GM10266 (cell line): ENCODE data around the gene ADAM12.

Source experiments
- DNase-seq: peaks from one replicate; pipeline ENCODE4 v3.0.0; 2012; ENCODE audit errors: extremely low spot score
- CTCF ChIP-seq: IDR thresholded peaks from 2 replicates; pipeline ENCODE4 v1.5.1; 2012; ENCODE audit warnings: mild to moderate bottlenecking, low read depth; ENCODE audit not compliant: control insufficient read depth, insufficient read depth; ENCODE audit errors: missing control alignments

Gene ADAM12

GRCh38 chr10:126264102-126265018 lies 123.9 kb downstream of the ADAM12 start:
- DNase-seq, result no peak
- no peak for TF ChIP-seq CTCF

- DNase-seq, result no peak
- no peak for TF ChIP-seq CTCF
Observed at GRCh38 chr10:126263006-126263676, 125.1 kb downstream of the ADAM12 start.

DNA sequence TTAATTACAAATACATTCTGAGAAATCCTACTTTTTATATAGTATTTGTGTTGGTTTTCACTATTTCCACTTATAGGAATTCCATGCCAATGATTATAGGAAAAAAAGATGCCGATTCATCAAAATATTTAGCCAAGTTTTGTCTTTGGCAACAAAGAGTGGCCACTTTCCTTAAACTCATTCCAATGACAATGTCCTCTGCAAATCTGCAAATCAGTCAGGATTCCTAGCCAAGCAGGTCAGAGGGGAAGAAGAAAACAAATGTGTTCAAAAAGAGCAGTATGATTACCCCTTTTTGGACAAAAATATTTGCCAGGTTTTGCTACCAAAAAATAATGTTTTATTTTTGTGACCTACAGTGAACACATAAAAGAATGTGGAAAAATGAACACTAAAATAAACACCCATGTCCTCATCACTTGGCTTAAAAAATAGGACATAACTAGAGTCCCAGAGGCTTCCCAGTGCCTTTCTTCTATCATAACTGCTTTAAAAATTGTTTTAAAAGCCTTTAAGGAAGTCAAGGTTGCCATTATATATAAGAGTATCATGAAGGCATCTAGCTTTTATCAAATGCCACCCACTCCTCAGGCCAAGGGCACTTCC lies 125.9 kb downstream of the ADAM12 start:
- DNase-seq, result no peak
- TF ChIP-seq CTCF, result no peak

DNA sequence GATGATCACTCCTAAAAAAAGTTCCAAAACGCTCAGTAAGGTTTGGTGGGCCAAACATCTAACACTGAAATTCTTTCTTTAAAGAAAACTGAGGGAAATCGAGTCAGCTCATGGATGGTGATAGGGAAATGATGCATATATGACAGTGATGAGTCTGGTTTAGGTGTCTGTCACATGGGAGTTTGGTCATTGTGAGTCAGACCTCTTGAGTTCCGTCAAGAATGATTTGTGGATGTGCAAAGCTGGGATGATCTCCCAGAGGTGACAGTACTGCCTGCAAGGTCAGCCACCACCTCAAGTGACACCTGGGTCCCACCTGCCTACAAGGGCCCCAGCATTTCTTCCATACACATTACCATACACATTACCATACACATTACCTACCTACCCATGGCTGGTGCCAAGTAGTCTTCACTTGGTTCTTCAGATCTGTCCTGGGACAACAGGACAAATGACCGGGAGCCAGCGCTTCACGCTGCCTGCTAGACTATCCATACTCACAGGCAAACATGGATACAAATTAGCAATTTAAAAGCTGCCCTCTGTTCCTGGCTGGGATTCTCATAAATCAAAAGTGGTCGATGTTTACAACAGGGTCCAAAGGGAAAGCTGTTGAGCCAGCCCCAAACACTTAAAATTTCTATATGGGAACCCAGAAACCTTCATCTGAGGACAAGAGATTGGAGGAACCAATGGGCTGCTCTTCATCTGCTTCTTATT lies 128.4 kb downstream of the ADAM12 start:
- no peak for TF ChIP-seq CTCF
- DNase-seq, result no peak

DNA sequence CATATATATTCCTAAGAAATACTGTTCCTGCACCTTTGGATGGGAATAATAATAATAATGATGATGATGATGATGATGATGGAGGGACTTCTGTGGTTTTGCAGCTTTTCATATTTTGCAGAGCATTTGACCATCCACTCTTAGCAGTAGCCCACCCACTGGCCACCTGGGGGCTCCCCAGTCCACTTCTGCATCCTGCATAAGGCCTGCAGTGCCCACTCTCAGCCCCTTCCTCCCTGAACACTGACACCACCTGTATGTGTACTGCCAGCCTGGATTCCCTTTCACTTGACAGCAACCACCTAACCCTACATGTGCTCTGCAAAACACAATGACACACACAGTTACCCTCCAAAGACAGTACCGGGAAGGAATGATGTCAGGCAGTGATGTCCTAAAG lies 131.4 kb downstream of the ADAM12 start:
- TF ChIP-seq CTCF, result no peak
- DNase-seq, result no peak

- TF ChIP-seq CTCF, result no peak
- DNase-seq, result no peak
Observed at GRCh38 chr10:126255313-126255712, 133.0 kb downstream of the ADAM12 start.
